Measurements from ENCODE around the gene PNPLA8. TPM values are rescaled to one million over a fixed set of nuclear protein-coding genes. Genes with fewer than 3 reads are reported as not detected.

PNPLA8 gene
- total RNA-seq, 6 experiments from 2014 or later, result 13.7 to 25.6 (median 17.0) TPM

DNA sequence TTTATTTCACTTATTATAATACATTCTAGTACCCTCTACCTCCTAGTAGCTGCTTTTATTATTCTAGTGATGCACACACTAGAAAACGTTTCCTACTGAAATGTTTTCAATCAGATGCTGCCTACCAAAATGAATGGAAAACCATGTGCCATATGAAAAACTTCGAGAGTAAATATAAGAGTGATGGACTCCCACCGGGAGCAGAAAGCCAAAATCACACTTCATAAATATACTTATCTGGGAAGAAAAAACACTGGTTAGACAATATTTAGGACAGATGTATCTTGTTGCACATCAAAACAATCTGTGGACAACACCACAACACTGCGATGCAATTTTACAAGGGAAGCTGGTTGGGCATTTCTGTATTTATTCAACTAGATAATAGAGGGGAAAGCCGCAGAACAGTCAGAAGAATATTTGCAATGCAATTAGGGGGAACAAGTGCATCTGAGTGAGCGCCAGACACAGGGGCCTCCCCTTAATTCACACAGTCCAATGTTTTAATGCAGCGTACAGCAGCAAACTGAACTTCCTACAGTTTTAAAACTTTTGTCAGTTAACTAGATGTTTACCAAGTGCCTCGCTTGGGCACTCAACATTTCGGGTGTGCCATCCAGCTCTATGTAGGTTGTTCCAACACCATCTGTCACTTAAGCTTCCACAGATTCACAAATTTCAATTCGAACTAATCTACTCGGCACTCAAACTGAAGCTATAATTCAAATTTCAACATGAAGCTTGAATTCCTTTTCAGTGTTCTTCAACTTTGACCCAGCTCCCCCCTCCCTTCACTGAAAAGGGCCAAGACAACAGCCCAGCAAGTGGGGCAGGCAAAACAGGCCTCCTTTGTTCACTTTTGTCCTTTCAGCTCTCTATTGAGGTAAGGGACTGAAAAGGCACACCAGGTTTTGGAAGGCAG lies 77.1 kb downstream of the PNPLA8 start:
- no peak for DNase-seq
- Histone ChIP-seq H3K27ac (no peak overlapping the region), H3K4me1 (no peaks in the 10 kb centered on the region), H3K27me3 (no peaks in the 10 kb centered on the region), H3K4me3 (no peak overlapping the region), H3K36me3 (no peaks in the 10 kb centered on the region), H3K9me3 (no peaks in the 10 kb centered on the region)
- intact Hi-C loops (cut with DNase I), result no loop called here
- WGBS (ENCODE audit: insufficient coverage, low coverage, low lambda C conversion rate, missing lambda C conversion rate), result 64% methylated on average over 10 of the region's 11 CpGs
- ATAC-seq, result no peak
- TF ChIP-seq, protein P1, sequence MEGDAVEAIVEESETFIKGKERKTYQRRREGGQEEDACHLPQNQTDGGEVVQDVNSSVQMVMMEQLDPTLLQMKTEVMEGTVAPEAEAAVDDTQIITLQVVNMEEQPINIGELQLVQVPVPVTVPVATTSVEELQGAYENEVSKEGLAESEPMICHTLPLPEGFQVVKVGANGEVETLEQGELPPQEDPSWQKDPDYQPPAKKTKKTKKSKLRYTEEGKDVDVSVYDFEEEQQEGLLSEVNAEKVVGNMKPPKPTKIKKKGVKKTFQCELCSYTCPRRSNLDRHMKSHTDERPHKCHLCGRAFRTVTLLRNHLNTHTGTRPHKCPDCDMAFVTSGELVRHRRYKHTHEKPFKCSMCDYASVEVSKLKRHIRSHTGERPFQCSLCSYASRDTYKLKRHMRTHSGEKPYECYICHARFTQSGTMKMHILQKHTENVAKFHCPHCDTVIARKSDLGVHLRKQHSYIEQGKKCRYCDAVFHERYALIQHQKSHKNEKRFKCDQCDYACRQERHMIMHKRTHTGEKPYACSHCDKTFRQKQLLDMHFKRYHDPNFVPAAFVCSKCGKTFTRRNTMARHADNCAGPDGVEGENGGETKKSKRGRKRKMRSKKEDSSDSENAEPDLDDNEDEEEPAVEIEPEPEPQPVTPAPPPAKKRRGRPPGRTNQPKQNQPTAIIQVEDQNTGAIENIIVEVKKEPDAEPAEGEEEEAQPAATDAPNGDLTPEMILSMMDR (IDR thresholded peaks at IDR 0.05), result no peak
- TF ChIP-seq POLR2A (IDR thresholded peaks at IDR 0.05), result no peak

DNA sequence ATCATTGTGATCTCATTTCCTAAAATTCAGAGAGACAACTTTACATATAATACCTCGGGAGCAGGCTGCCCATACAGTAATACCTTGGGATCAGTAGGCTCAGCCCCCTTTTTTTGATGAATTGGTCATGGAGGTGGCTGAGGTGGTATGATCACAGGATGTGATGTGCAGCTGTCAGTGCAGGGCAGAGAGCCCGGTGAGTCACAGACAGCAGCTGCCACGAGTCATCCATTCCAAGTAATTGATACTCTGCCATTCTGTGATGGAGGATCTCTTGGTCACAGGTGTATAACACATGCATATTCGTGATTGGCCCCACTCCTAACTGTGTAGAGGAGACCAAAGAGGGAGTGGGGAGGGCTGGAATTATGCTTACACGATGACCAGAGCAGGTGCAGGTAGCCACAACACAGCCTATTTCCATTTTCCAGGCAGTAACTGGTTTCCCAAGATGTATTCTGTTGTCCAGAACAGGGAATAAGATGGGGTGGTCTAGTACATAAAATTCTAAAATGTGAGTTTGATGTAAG lies 83.8 kb downstream of the PNPLA8 start:
- no peaks in the 10 kb centered on the region for H3K4me1 ChIP-seq
- no peaks in the 10 kb centered on the region for H3K36me3 ChIP-seq
- H3K4me3 ChIP-seq, result no peak overlapping the region
- TF ChIP-seq POLR2A (IDR thresholded peaks at IDR 0.05), result no peak
- TF ChIP-seq, protein P1 (IDR thresholded peaks at IDR 0.05), result no peak
- H3K9me3 ChIP-seq, result no peaks in the 10 kb centered on the region
- intact Hi-C loops (cut with DNase I), result no loop called here
- WGBS (ENCODE audit: insufficient coverage, low coverage, low lambda C conversion rate, missing lambda C conversion rate), result 57% methylated on average over 3 of the region's 5 CpGs
- DNase-seq, result no peak
- H3K27ac ChIP-seq, result no peak overlapping the region
- ATAC-seq, result peak in 1 of 4 donors; percentile 17
- H3K27me3 ChIP-seq, result no peaks in the 10 kb centered on the region

DNA sequence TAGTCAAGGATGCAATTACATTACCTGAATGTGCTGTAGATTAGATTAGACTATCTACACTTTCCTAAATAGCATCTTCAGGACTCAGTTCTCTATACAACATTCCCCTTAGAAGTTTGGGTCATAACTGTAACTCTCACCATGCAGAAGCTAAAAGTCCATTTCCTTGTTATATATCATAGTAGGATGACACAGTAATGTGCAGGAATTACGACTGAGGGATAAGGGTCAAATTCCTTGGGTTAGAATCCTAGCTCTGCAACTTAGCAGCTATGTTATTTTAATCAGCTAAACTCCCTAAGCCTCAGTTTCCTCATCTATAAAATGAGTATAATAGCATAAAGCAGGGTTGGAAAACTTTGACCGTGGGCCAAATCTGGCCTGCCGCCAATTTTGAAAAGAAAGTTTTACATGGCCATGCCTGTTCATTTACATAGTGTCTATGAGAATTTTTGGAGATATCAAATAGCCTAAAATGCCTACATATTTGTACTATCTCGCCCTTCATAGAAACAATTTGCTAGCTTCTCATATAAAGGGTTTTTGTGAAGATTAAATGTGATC lies 84.5 kb downstream of the PNPLA8 start:
- Histone ChIP-seq H3K27ac (no peak overlapping the region), H3K4me3 (no peak overlapping the region), H3K27me3 (no peaks in the 10 kb centered on the region), H3K9me3 (no peaks in the 10 kb centered on the region), H3K4me1 (no peaks in the 10 kb centered on the region), H3K36me3 (no peaks in the 10 kb centered on the region)
- 72% methylated on average over 4 of the region's 4 CpGs for WGBS (ENCODE audit: insufficient coverage, low coverage, low lambda C conversion rate, missing lambda C conversion rate)
- no peak for ATAC-seq
- intact Hi-C loops (cut with DNase I), result no loop called here
- no peak for DNase-seq
- TF ChIP-seq, protein P1 (IDR thresholded peaks at IDR 0.05), result no peak
- TF ChIP-seq POLR2A (IDR thresholded peaks at IDR 0.05), result no peak

DNA sequence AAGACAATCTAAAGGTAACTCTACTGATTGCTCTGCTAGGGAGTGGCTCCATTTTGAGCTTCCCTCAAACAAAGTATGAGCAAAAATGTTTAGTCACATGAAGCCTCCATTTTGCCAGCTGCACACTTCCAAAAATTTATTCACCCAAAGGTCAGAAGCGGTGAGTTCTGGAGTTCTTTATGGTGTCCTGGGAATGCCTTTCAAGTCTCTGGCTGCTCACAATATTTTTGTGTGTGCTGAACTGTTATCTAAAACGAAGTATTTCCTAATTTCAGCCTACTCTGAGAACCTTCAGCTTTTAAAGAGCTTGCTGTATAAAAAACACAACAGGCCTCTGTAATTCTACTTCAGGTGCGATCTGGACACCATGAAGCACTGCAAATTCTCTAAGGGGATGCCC lies 85.3 kb downstream of the PNPLA8 start:
- H3K9me3 ChIP-seq, result no peaks in the 10 kb centered on the region
- 64% methylated on average over 3 of the region's 3 CpGs for WGBS (ENCODE audit: insufficient coverage, low coverage, low lambda C conversion rate, missing lambda C conversion rate)

More for the DNA sequence above, 85.3 kb downstream of the PNPLA8 start:
- Histone ChIP-seq H3K27me3 (no peaks in the 10 kb centered on the region), H3K4me3 (no peak overlapping the region), H3K27ac (no peak overlapping the region), H3K4me1 (no peaks in the 10 kb centered on the region), H3K36me3 (no peaks in the 10 kb centered on the region)
- intact Hi-C loops (cut with DNase I), result no loop called here
- no peak for DNase-seq
- TF ChIP-seq, protein P1 (IDR thresholded peaks at IDR 0.05), result no peak
- TF ChIP-seq POLR2A (IDR thresholded peaks at IDR 0.05), result no peak
- ATAC-seq, result no peak

Measured in right lobe of liver (tissue), 6 donors.